ENCODE data around the gene LEMD3. TPM values are rescaled to one million over a fixed set of nuclear protein-coding genes. Genes with fewer than 3 reads are reported as not detected.

The LEMD3 gene
- total and polyA plus RNA-seq, 5 experiments from 2014 or later, result 28.2 to 62.9 (median 31.5) TPM

GRCh38 chr12:65229441-65229840 is 60.1 kb downstream of the LEMD3 start:
- Mint-ChIP-seq H3K27ac (peak overlapping the region in 1 of 10 donors; percentile 4), H3K9me3 (peaks cover 0 to 25% (median 15%) of the 10 kb centered on the region in 9 donors), H3K27me3 (peaks cover 0 to under 1% (median 0%) of the 10 kb centered on the region in 5 donors), H3K4me1 (peaks cover 19 to 31% (median 29%) of the 10 kb centered on the region in 4 donors), H3K4me3 (no peak overlapping the region), H3K36me3 (peaks cover 35 to 52% (median 48%) of the 10 kb centered on the region in 3 donors)
- ATAC-seq, result no peak
- POLR2A ChIA-PET, result interaction anchor here (1.3 kb wide), 1 partner anchor 60 kb away, joined by 5 read pairs; the partner anchor contains the start of gene LEMD3
- no peak for DNase-seq

GRCh38 chr12:65232476-65233077 is 63.2 kb downstream of the LEMD3 start:
- Mint-ChIP-seq H3K27me3 (no peaks in the 10 kb centered on the region), H3K4me3 (peak overlapping the region in 1 of 10 donors; percentile 52), H3K36me3 (peaks cover 26 to 29% (median 28%) of the 10 kb centered on the region in 3 donors), H3K27ac (peak overlapping the region in 5 of 10 donors; percentile 6 to 54 (median 45)), H3K9me3 (peaks cover 0 to 14% (median 9%) of the 10 kb centered on the region in 9 donors), H3K4me1 (peaks cover 6 to 12% (median 10%) of the 10 kb centered on the region in 4 donors)
- DNase-seq, result peak in 3 of 10 donors; percentile 22 to 35 (median 32)
- no peak for ATAC-seq
- POLR2A ChIA-PET, result interaction anchor here (1.0 kb wide), 1 partner anchor 63 kb away, joined by 3 read pairs; the partner anchor contains the start of gene LEMD3

GRCh38 chr12:65237153-65237552 is 67.8 kb downstream of the LEMD3 start:
- Mint-ChIP-seq H3K4me3 (no peak overlapping the region), H3K27ac (no peak overlapping the region), H3K9me3 (no peaks in the 10 kb centered on the region), H3K27me3 (no peaks in the 10 kb centered on the region), H3K4me1 (peaks cover 3 to 8% (median 6%) of the 10 kb centered on the region in 4 donors), H3K36me3 (peaks cover 2 to 25% (median 3%) of the 10 kb centered on the region in 3 donors)
- ATAC-seq (no peak), DNase-seq (no peak)
- POLR2A ChIA-PET, result no interaction called here

GRCh38 chr12:65238609-65239008 is 69.2 kb downstream of the LEMD3 start:
- Mint-ChIP-seq H3K27ac (peak overlapping the region in 1 of 10 donors; percentile 11), H3K36me3 (peaks cover 11 to 39% (median 13%) of the 10 kb centered on the region in 3 donors), H3K27me3 (no peaks in the 10 kb centered on the region), H3K9me3 (no peaks in the 10 kb centered on the region), H3K4me3 (no peak overlapping the region), H3K4me1 (no peaks in the 10 kb centered on the region)
- POLR2A ChIA-PET, result no interaction called here
- ATAC-seq, result no peak
- DNase-seq, result no peak

- POLR2A ChIA-PET, result no interaction called here
- ATAC-seq, result no peak
- no peak for DNase-seq
- H3K9me3 Mint-ChIP-seq, result no peaks in the 10 kb centered on the region
- peak overlapping the region in 2 of 10 donors; percentile 9 to 45 for H3K27ac Mint-ChIP-seq
- no peaks in the 10 kb centered on the region for H3K4me1 Mint-ChIP-seq
- peaks cover 0 to 38% (median 20%) of the 10 kb centered on the region in 3 donors for H3K36me3 Mint-ChIP-seq
- no peak overlapping the region for H3K4me3 Mint-ChIP-seq
- no peaks in the 10 kb centered on the region for H3K27me3 Mint-ChIP-seq
Observed at GRCh38 chr12:65248656-65249633, 79.6 kb downstream of the LEMD3 start.

- peak overlapping the region in 1 of 10 donors; percentile 15 for H3K27ac Mint-ChIP-seq
Observed at GRCh38 chr12:65252515-65252914, 83.1 kb downstream of the LEMD3 start.

GRCh38 chr12:65257986-65258385 is 88.6 kb downstream of the LEMD3 start:
- H3K27ac Mint-ChIP-seq, result no peak overlapping the region
- DNase-seq, result no peak
- H3K4me1 Mint-ChIP-seq, result no peaks in the 10 kb centered on the region
- H3K36me3 Mint-ChIP-seq, result peaks cover 0 to 9% (median 0%) of the 10 kb centered on the region in 3 donors
- H3K4me3 Mint-ChIP-seq, result no peak overlapping the region
- POLR2A ChIA-PET, result no interaction called here
- peaks cover 2 to 10% (median 3%) of the 10 kb centered on the region in 5 donors for H3K27me3 Mint-ChIP-seq
- peaks cover 0 to 5% (median 0%) of the 10 kb centered on the region in 9 donors for H3K9me3 Mint-ChIP-seq
- ATAC-seq, result no peak

More at GRCh38 chr12:65252515-65252914, 83.1 kb downstream of the LEMD3 start:
- H3K9me3 Mint-ChIP-seq, result no peaks in the 10 kb centered on the region
- POLR2A ChIA-PET, result no interaction called here
- peaks cover 0 to 11% (median 10%) of the 10 kb centered on the region in 3 donors for H3K36me3 Mint-ChIP-seq
- ATAC-seq, result no peak
- DNase-seq, result no peak
- H3K4me3 Mint-ChIP-seq, result no peak overlapping the region
- H3K27me3 Mint-ChIP-seq, result no peaks in the 10 kb centered on the region
- H3K4me1 Mint-ChIP-seq, result no peaks in the 10 kb centered on the region

GRCh38 chr12:65259501-65259900 is 90.1 kb downstream of the LEMD3 start:
- ATAC-seq (no peak), DNase-seq (no peak)
- Mint-ChIP-seq H3K4me1 (no peaks in the 10 kb centered on the region), H3K27ac (no peak overlapping the region), H3K36me3 (peaks cover 0 to 9% (median 0%) of the 10 kb centered on the region in 3 donors), H3K9me3 (peaks cover 0 to 5% (median 0%) of the 10 kb centered on the region in 9 donors), H3K27me3 (peaks cover 3 to 11% (median 4%) of the 10 kb centered on the region in 5 donors), H3K4me3 (no peak overlapping the region)
- POLR2A ChIA-PET, result no interaction called here

- no peak for DNase-seq
- Mint-ChIP-seq H3K9me3 (peaks cover 0 to 5% (median 0%) of the 10 kb centered on the region in 9 donors), H3K4me1 (no peaks in the 10 kb centered on the region), H3K27ac (no peak overlapping the region), H3K27me3 (peaks cover 11 to 20% (median 16%) of the 10 kb centered on the region in 5 donors), H3K4me3 (no peak overlapping the region), H3K36me3 (peaks cover 0 to 9% (median 2%) of the 10 kb centered on the region in 3 donors)
- no peak for ATAC-seq
- POLR2A ChIA-PET, result no interaction called here
Observed at GRCh38 chr12:65263777-65264176, 94.4 kb downstream of the LEMD3 start.

GRCh38 chr12:65266408-65266807 is 97.0 kb downstream of the LEMD3 start:
- no peak overlapping the region for H3K4me3 Mint-ChIP-seq
- DNase-seq (no peak), ATAC-seq (no peak)
- POLR2A ChIA-PET, result no interaction called here
- H3K27ac Mint-ChIP-seq, result no peak overlapping the region
- peaks cover 10 to 20% (median 14%) of the 10 kb centered on the region in 5 donors for H3K27me3 Mint-ChIP-seq
- H3K9me3 Mint-ChIP-seq, result no peaks in the 10 kb centered on the region
- no peaks in the 10 kb centered on the region for H3K4me1 Mint-ChIP-seq
- peaks cover 0 to 2% (median under 1%) of the 10 kb centered on the region in 3 donors for H3K36me3 Mint-ChIP-seq

- no peak for DNase-seq
- H3K36me3 Mint-ChIP-seq, result peaks cover 0 to 2% (median 0%) of the 10 kb centered on the region in 3 donors
- H3K27ac Mint-ChIP-seq, result no peak overlapping the region
- H3K4me3 Mint-ChIP-seq, result no peak overlapping the region
- peaks cover 16 to 26% (median 20%) of the 10 kb centered on the region in 5 donors for H3K27me3 Mint-ChIP-seq
- no peaks in the 10 kb centered on the region for H3K9me3 Mint-ChIP-seq
- no peaks in the 10 kb centered on the region for H3K4me1 Mint-ChIP-seq
- POLR2A ChIA-PET, result no interaction called here
- no peak for ATAC-seq
Observed at GRCh38 chr12:65269603-65270002, 100.2 kb downstream of the LEMD3 start.

GRCh38 chr12:65274602-65275272 is 105.4 kb downstream of the LEMD3 start:
- H3K36me3 Mint-ChIP-seq, result no peaks in the 10 kb centered on the region
- no peak for ATAC-seq
- no peak overlapping the region for H3K27ac Mint-ChIP-seq
- no peak overlapping the region for H3K4me3 Mint-ChIP-seq
- DNase-seq, result no peak
- H3K9me3 Mint-ChIP-seq, result no peaks in the 10 kb centered on the region
- POLR2A ChIA-PET, result no interaction called here
- peaks cover 0 to 8% (median 6%) of the 10 kb centered on the region in 4 donors for H3K4me1 Mint-ChIP-seq
- peaks cover 12 to 56% (median 32%) of the 10 kb centered on the region in 5 donors for H3K27me3 Mint-ChIP-seq
